ENCODE results near the gene CREB5.

CREB5 gene

GRCh38 chr7:28695300-28696295, 283.3 kb downstream of the CREB5 start:
- DNase-seq = no peak

GRCh38 chr7:28697913-28698563, 285.7 kb downstream of the CREB5 start:
- no peak for DNase-seq

GRCh38 chr7:28698840-28699239, 286.5 kb downstream of the CREB5 start:
- no peak for DNase-seq

- no peak for DNase-seq
These were observed 287.8 kb downstream of the CREB5 start for GRCh38 chr7:28700096-28700495.

- no peak for DNase-seq
These were observed 288.5 kb downstream of the CREB5 start for GRCh38 chr7:28700790-28701203.

GRCh38 chr7:28701731-28702130, 289.4 kb downstream of the CREB5 start:
- no peak for DNase-seq

GRCh38 chr7:28702171-28702570, 289.9 kb downstream of the CREB5 start:
- DNase-seq = no peak

- DNase-seq = no peak
These were observed 290.9 kb downstream of the CREB5 start for GRCh38 chr7:28703037-28703765.

- no peak for DNase-seq
These were observed 292.4 kb downstream of the CREB5 start for GRCh38 chr7:28704706-28705105.

- no peak for DNase-seq
These were observed 293.0 kb downstream of the CREB5 start for GRCh38 chr7:28705350-28705749.

GRCh38 chr7:28706584-28706983, 294.3 kb downstream of the CREB5 start:
- DNase-seq = no peak

- no peak for DNase-seq
These were observed 295.0 kb downstream of the CREB5 start for GRCh38 chr7:28707291-28707690.

- no peak for DNase-seq
These were observed 296.0 kb downstream of the CREB5 start for GRCh38 chr7:28708033-28708951.

- no peak for DNase-seq
These were observed 297.4 kb downstream of the CREB5 start for GRCh38 chr7:28709748-28710147.

GRCh38 chr7:28711114-28711513, 298.8 kb downstream of the CREB5 start:
- no peak for DNase-seq

GRCh38 chr7:28714459-28715120, 302.3 kb downstream of the CREB5 start:
- DNase-seq = no peak

- no peak for DNase-seq
These were observed 305.2 kb downstream of the CREB5 start for GRCh38 chr7:28717445-28718054.

- no peak for DNase-seq
These were observed 305.8 kb downstream of the CREB5 start for GRCh38 chr7:28718055-28718481.

GRCh38 chr7:28718545-28718944, 306.2 kb downstream of the CREB5 start:
- DNase-seq = no peak

GRCh38 chr7:28722684-28723083, 310.4 kb downstream of the CREB5 start:
- DNase-seq = no peak

- no peak for DNase-seq
These were observed 311.0 kb downstream of the CREB5 start for GRCh38 chr7:28723336-28723735.

Measured in CD4-positive, alpha-beta T cell treated with Interleukin-4 for 4 hours (primary cell).